Tibial artery (tissue), 4 donors: ENCODE data around the gene SUGCT.
A peak's percentile ranks its signal among the peaks of the same experiment; 100 is the strongest.

Source experiments
- DNase-seq, 2 donors: peaks; one replicate each; pipeline ENCODE4 v3.0.0-alpha.2; 2019
- H3K27ac ChIP-seq, 2 donors: fragments of 200-600 bp; sonication (generic) in 1 of 2; 1 replicate in 1 of 2; 2 replicates in 1 of 2; pipeline ENCODE4 v1.5.1; 2018 to 2019; ENCODE audit warnings: mild to moderate bottlenecking in 1 of 2
- H3K27me3 ChIP-seq, 2 donors: fragments of 200-600 bp; sonication (generic) in 1 of 2; one replicate each; pipeline versions ENCODE4 v1.5.1 to v1.6.0; 2016 to 2019
- H3K36me3 ChIP-seq, 3 donors: fragments of 200-600 bp; sonication (generic) in 2 of 3; one replicate each; pipeline ENCODE4 v1.5.1; 2016 to 2019; ENCODE audit warnings: mild to moderate bottlenecking in 2 of 3
- H3K4me1 ChIP-seq, 4 donors: fragments of 200-600 bp; sonication (generic) in 2 of 4; 1 replicate in 3 of 4; 2 replicates in 1 of 4; pipeline ENCODE4 v1.5.1; 2016 to 2019
- H3K4me3 ChIP-seq, 2 donors: fragments of 200-600 bp; sonication (generic) in 1 of 2; 1 replicate in 1 of 2; 2 replicates in 1 of 2; pipeline ENCODE4 v1.5.1; 2018 to 2019; ENCODE audit warnings: mild to moderate bottlenecking in 2 of 2
- H3K9me3 ChIP-seq, 3 donors: fragments of 200-600 bp; sonication (generic) in 1 of 3; one replicate each; pipeline ENCODE4 v1.5.1; 2016 to 2019
- CTCF ChIP-seq, 2 experiments: fragments of 200-600 bp in 1 of 2; fragments of 450-650 bp in 1 of 2; IDR thresholded peaks; one replicate each; pipeline ENCODE4 v1.5.1; 2017 to 2019; ENCODE audit warnings: antibody characterized with exemption in 2 of 2, mild to moderate bottlenecking in 1 of 2, moderate library complexity in 1 of 2
- intact Hi-C: fragments of 100-400 bp; cut with DNase I; formaldehyde crosslinking; loops from one replicate; pipeline ENCODE4 v1.15.0; 2023; ENCODE audit warnings: low total_unique reads

SUGCT gene

DNA sequence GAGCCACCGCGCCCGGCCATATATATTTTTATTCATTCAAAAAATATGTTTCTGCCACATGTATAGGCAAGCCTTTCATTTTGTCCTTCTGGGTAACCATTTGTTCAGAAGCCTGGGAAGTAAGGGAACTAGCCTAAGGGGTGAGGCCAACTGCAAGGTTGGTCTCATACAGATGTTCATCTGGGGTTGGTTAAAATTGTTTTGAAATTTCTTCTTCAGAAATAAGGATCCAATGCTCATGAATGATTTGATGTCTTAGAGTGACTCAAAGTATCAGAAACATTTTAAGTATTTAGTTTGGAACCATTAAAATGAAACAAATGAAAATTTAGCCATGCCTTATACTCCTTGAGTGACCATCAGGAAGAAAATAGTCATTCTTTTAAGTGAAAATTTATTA, 397.2 kb downstream of the SUGCT start:
- no peak for TF ChIP-seq CTCF (IDR thresholded peaks at IDR 0.05)
- Histone ChIP-seq H3K4me1 (peaks cover 0 to 57% (median 2%) of the 10 kb centered on the region in 4 donors), H3K4me3 (no peak overlapping the region), H3K27ac (peak overlapping the region in 1 of 2 donors; percentile 7), H3K36me3 (no peaks in the 10 kb centered on the region), H3K27me3 (no peaks in the 10 kb centered on the region), H3K9me3 (no peaks in the 10 kb centered on the region)
- DNase-seq, result no peak
- intact Hi-C loops, result no loop called here

- TF ChIP-seq CTCF (IDR thresholded peaks at IDR 0.05), result no peak
These were observed 400.9 kb downstream of the SUGCT start for GRCh38 chr7:40535678-40536077.

GRCh38 chr7:40536421-40536820, 401.6 kb downstream of the SUGCT start:
- Histone ChIP-seq H3K27ac (peak overlapping the region; percentile 39 to 65), H3K27me3 (no peaks in the 10 kb centered on the region), H3K4me3 (peak overlapping the region; percentile 5 to 11), H3K9me3 (no peaks in the 10 kb centered on the region), H3K36me3 (no peaks in the 10 kb centered on the region), H3K4me1 (peaks cover 0 to 58% (median 0%) of the 10 kb centered on the region in 4 donors)
- DNase-seq, result no peak
- no peak for TF ChIP-seq CTCF (IDR thresholded peaks at IDR 0.05)
- intact Hi-C loops, result no loop called here

More at GRCh38 chr7:40535678-40536077, 400.9 kb downstream of the SUGCT start:
- no peaks in the 10 kb centered on the region for H3K36me3 ChIP-seq
- H3K27ac ChIP-seq, result peak overlapping the region in 1 of 2 donors; percentile 65
- H3K4me3 ChIP-seq, result no peak overlapping the region
- peaks cover 0 to 56% (median 0%) of the 10 kb centered on the region in 4 donors for H3K4me1 ChIP-seq
- intact Hi-C loops, result no loop called here
- no peaks in the 10 kb centered on the region for H3K27me3 ChIP-seq
- H3K9me3 ChIP-seq, result no peaks in the 10 kb centered on the region
- DNase-seq, result no peak

DNA sequence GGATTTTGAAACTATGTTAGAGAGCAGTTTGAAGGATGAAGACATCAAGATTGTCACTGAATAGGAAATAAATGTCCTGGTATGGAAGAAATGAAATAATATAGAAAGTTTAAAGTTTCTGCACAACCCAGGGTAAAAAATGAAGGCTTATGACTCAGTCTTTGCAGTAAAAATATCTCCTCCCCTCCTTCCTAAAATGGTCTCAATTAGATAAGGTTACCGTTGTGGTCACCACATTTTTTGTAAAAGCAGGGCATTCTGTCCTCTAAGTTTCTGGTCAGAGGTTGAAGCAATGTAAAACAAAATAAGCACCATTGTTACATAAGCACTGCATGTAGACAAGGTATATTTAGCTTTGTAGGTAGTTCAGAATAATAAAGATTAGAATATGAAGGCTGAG, 403.5 kb downstream of the SUGCT start:
- no peak overlapping the region for H3K4me3 ChIP-seq
- no peaks in the 10 kb centered on the region for H3K27me3 ChIP-seq
- no peaks in the 10 kb centered on the region for H3K36me3 ChIP-seq
- no peak for TF ChIP-seq CTCF (IDR thresholded peaks at IDR 0.05)
- H3K27ac ChIP-seq, result no peak overlapping the region
- H3K4me1 ChIP-seq, result peaks cover 0 to 66% (median 0%) of the 10 kb centered on the region in 4 donors
- DNase-seq, result no peak
- intact Hi-C loops, result no loop called here
- no peaks in the 10 kb centered on the region for H3K9me3 ChIP-seq

- H3K36me3 ChIP-seq, result no peaks in the 10 kb centered on the region
- H3K27me3 ChIP-seq, result no peaks in the 10 kb centered on the region
- intact Hi-C loops, result no loop called here
- no peak overlapping the region for H3K4me3 ChIP-seq
- H3K27ac ChIP-seq, result no peak overlapping the region
- no peaks in the 10 kb centered on the region for H3K9me3 ChIP-seq
- no peak for TF ChIP-seq CTCF (IDR thresholded peaks at IDR 0.05)
- H3K4me1 ChIP-seq, result peaks cover 0 to 84% (median 10%) of the 10 kb centered on the region in 4 donors
- no peak for DNase-seq
These were observed 406.5 kb downstream of the SUGCT start for GRCh38 chr7:40541336-40541735.
